Neural cell (in vitro differentiated cells): Measurements from ENCODE around the gene GPAT3.

Experiments
- CTCF ChIP-seq: fragments of 450-650 bp; IDR thresholded peaks from 2 replicates; pipeline ENCODE4 v1.5.1; 2014; ENCODE audit warnings: antibody characterized with exemption, mild to moderate bottlenecking, moderate library complexity; ENCODE audit not compliant: poor library complexity, severe bottlenecking
- EZH2 ChIP-seq: fragments of 200-600, 300-800 bp; shearing (Covaris generic), sonication (generic); IDR thresholded peaks from 2 replicates; pipeline ENCODE4 v1.6.1; 2014; ENCODE audit warnings: antibody characterized with exemption, low read length, borderline replicate concordance, mild to moderate bottlenecking; ENCODE audit not compliant: insufficient read depth, poor library complexity, severe bottlenecking

GRCh38 chr4:83527671-83528070 lies 8.2 kb upstream of the GPAT3 start:
- no peak for TF ChIP-seq CTCF
- no peak for TF ChIP-seq EZH2
